SH-SY5Y (cell line): ENCODE measurements around the gene STEAP2.

Experiments used
- GATA2 ChIP-seq: IDR thresholded peaks from 2 replicates; pipeline ENCODE4 v1.6.1; 2011; ENCODE audit warnings: mild to moderate bottlenecking, low read depth, low read length
- GATA3 ChIP-seq: IDR thresholded peaks from 2 replicates; pipeline ENCODE4 v1.6.1; 2011; ENCODE audit warnings: low read depth, mild to moderate bottlenecking, low read length, moderate library complexity

Gene STEAP2

GRCh38 chr7:90211391-90212148, at the start of gene STEAP2:
Gene STEAP2 (plus strand): TSS chr7:90211740. CDS start chr7:90225083, 13,343 bp downstream.
- TF ChIP-seq GATA3 = no peak
- no peak for TF ChIP-seq GATA2

- TF ChIP-seq GATA2 (no peak), GATA3 (no peak)
Measured at GRCh38 chr7:90163534-90163933, 48.0 kb upstream of the STEAP2 start.

- TF ChIP-seq GATA3 = no peak
- no peak for TF ChIP-seq GATA2
Measured at GRCh38 chr7:90165724-90166123, 45.8 kb upstream of the STEAP2 start.

- TF ChIP-seq GATA3 (no peak), GATA2 (no peak)
Measured at GRCh38 chr7:90166153-90166552, 45.4 kb upstream of the STEAP2 start.

- no peak for TF ChIP-seq GATA3
- TF ChIP-seq GATA2 = no peak
Measured at GRCh38 chr7:90167361-90167760, 44.2 kb upstream of the STEAP2 start.

- TF ChIP-seq GATA3 (no peak), GATA2 (no peak)
Measured at GRCh38 chr7:90169891-90170290, 41.6 kb upstream of the STEAP2 start.

- TF ChIP-seq GATA3 (no peak), GATA2 (no peak)
Measured at GRCh38 chr7:90172121-90172520, 39.4 kb upstream of the STEAP2 start.

- no peak for TF ChIP-seq GATA2
- TF ChIP-seq GATA3 = no peak
Measured at GRCh38 chr7:90172624-90173023, 38.9 kb upstream of the STEAP2 start.

- TF ChIP-seq GATA3 (no peak), GATA2 (no peak)
Measured at GRCh38 chr7:90173127-90173844, 38.3 kb upstream of the STEAP2 start.

- TF ChIP-seq GATA3 (no peak), GATA2 (no peak)
Measured at GRCh38 chr7:90175667-90176066, 35.9 kb upstream of the STEAP2 start.

GRCh38 chr7:90176195-90176594, 35.3 kb upstream of the STEAP2 start:
- TF ChIP-seq GATA3 (no peak), GATA2 (no peak)

- TF ChIP-seq GATA3 (no peak), GATA2 (no peak)
Measured at GRCh38 chr7:90178166-90178565, 33.4 kb upstream of the STEAP2 start.

GRCh38 chr7:90178679-90179278, 32.8 kb upstream of the STEAP2 start:
- no peak for TF ChIP-seq GATA3
- TF ChIP-seq GATA2 = no peak

GRCh38 chr7:90180011-90180585, 31.4 kb upstream of the STEAP2 start:
- TF ChIP-seq GATA2 (no peak), GATA3 (no peak)

GRCh38 chr7:90180649-90181048, 30.9 kb upstream of the STEAP2 start:
- TF ChIP-seq GATA2 = no peak
